GM12878 (cell line): Measurements from ENCODE around the gene C5orf52. TPM values are rescaled to one million over a fixed set of nuclear protein-coding genes. Genes with fewer than 3 reads are reported as not detected.
"Not testable (repeated sequence)": the region's sequence is repeated elsewhere in the genome, so short reads cannot be mapped to it uniquely, and the experiment has no call there.

Source experiments
- ATAC-seq: fragments of 200-7000 bp; cut with Tn5 transposase; 3 replicates; pipeline ENCODE4 v1.9.1; 2020; ENCODE audit warnings: mild to moderate bottlenecking, moderate library complexity
- BruUV-seq: library from RNA; stranded (reverse); fragments of 400-500 nt; replicated peaks from 2 replicates; lab custom pipeline; 2021; lab: Mats Ljungman, UMichigan
- CTCF ChIA-PET: fragments of 300-600 bp; sonication (Branson Sonifier 250); formaldehyde crosslinking; extraction: SDS; loops from one replicate; lab custom pipeline; 2021; ENCODE audit warnings: inconsistent platforms; lab: Yijun Ruan, JAX
- POLR2A ChIA-PET: fragments of 350-600 bp; formaldehyde crosslinking; extraction: SDS; loops from one replicate; lab custom pipeline; 2021; ENCODE audit warnings: inconsistent platforms; lab: Charles Lee
- RAD21 ChIA-PET: fragments of 300-600 bp; sonication (Branson Sonifier 250); formaldehyde crosslinking; loops from one replicate; lab custom pipeline; 2023; ENCODE audit warnings: antibody characterized with exemption; ENCODE audit not compliant: unreplicated experiment; lab: Charles Lee
- SMC1A ChIA-PET: fragments of 300-600 bp; sonication (Branson Sonifier 250); formaldehyde crosslinking; loops from one replicate; lab custom pipeline; 2023; ENCODE audit not compliant: unreplicated experiment, uncharacterized antibody; lab: Charles Lee
- DNase-seq: peaks from one replicate; pipeline ENCODE4 v3.0.0-alpha.2; 2011; ENCODE audit warnings: low read depth, low spot score
- FAIRE-seq: peaks from 3 replicates; lab custom pipeline; 2011; peaks lifted over from hg19 to GRCh38; lab: Jason Lieb, UNC
- H2AFZ ChIP-seq: 2 replicates; pipeline ENCODE4 v1.6.0; 2011; ENCODE audit warnings: low read depth, low read length, control low read depth; ENCODE audit not compliant: control insufficient read depth
- H3K27ac ChIP-seq: 2 replicates; pipeline ENCODE4 v1.5.1; 2011; ENCODE audit warnings: control low read depth; ENCODE audit not compliant: control insufficient read depth, insufficient read depth
- H3K27me3 ChIP-seq, 2 experiments: replicated peaks in 1 of 2; 2 replicates each; pipeline versions ENCODE4 v1.6.0 to v1.6.1; 2011; ENCODE audit warnings: low read length in 1 of 2; ENCODE audit not compliant: control insufficient read depth in 2 of 2, insufficient read depth in 2 of 2
- H3K36me3 ChIP-seq, 2 experiments: 2 replicates each; pipeline ENCODE4 v1.5.1; 2011; ENCODE audit warnings: low read length in 1 of 2; ENCODE audit not compliant: control insufficient read depth in 2 of 2, insufficient read depth in 2 of 2
- H3K4me1 ChIP-seq: 2 replicates; pipeline ENCODE4 v1.6.1; 2011; ENCODE audit warnings: mild to moderate bottlenecking, low read length, moderate library complexity, mixed read lengths; ENCODE audit not compliant: control insufficient read depth, insufficient read depth
- H3K4me2 ChIP-seq: 2 replicates; pipeline ENCODE4 v1.6.0; 2011; ENCODE audit warnings: control low read depth; ENCODE audit not compliant: control insufficient read depth, insufficient read depth
- H3K4me3 ChIP-seq: fragments of 200-600 bp; sonication (generic); 2 replicates; pipeline ENCODE4 v1.5.1; 2016
- H3K79me2 ChIP-seq: 2 replicates; pipeline ENCODE4 v1.6.0; 2011; ENCODE audit warnings: low read length; ENCODE audit not compliant: control insufficient read depth, insufficient read depth
- H3K9ac ChIP-seq: 2 replicates; pipeline ENCODE4 v1.8.0; 2011; ENCODE audit warnings: low read length, control low read depth, mixed read lengths; ENCODE audit not compliant: control insufficient read depth, insufficient read depth
- H3K9me3 ChIP-seq: replicated peaks from 3 replicates; pipeline ENCODE4 v1.5.1; 2011; ENCODE audit warnings: mild to moderate bottlenecking, low read length; ENCODE audit not compliant: control insufficient read depth, insufficient read depth
- H4K20me1 ChIP-seq: 2 replicates; pipeline ENCODE4 v1.6.0; 2011; ENCODE audit not compliant: control insufficient read depth, insufficient read depth
- TCF12 ChIP-seq: IDR thresholded peaks from 2 replicates; pipeline ENCODE4 v1.6.1; 2011; ENCODE audit warnings: low read depth, mild to moderate bottlenecking, low read length
- WGBS: methylation state at CpG from one replicate; pipeline ENCODE4 v1.1.6; 2016; ENCODE audit warnings: low lambda C conversion rate; ENCODE audit not compliant: insufficient replicate concordance, insufficient coverage; ENCODE audit errors: missing lambda C conversion rate; 5-methylcytosine and 5-hydroxymethylcytosine counted together
- in situ Hi-C: fragments of 300-500 bp; cut with MboI; formaldehyde crosslinking; loops from 9 replicates; pipeline ENCODE4 v1.14.3; 2018; ENCODE audit warnings: mixed read lengths
- intact Hi-C: fragments of 100-400 bp; cut with micrococcal nuclease; formaldehyde crosslinking; loops from one replicate; pipeline ENCODE4 v1.14.2; 2022; ENCODE audit not compliant: unreplicated experiment
- polyA plus RNA-seq, 11 experiments: library from polyadenylated mRNA; depleted of rRNA in 4 of 11; unstranded in 6 of 11; stranded (reverse) in 5 of 11; fragments of >200 nt; fragmentation: Nextera tagmentation in 4 of 11; fragmentation: Illumina TruSeq in 1 of 11; extraction: Ambion mirVana in 4 of 11; extraction: Trizol in 1 of 11; gene quantifications; 1 replicate in 1 of 11; 2 replicates in 10 of 11; pipeline versions ENCODE4 v1.2.1 to v1.2.3, GENCODE V29; 2011 to 2016; ENCODE audit warnings: inconsistent platforms in 2 of 11, missing spikeins in 2 of 11, low read depth in 1 of 11
- total RNA-seq, 4 experiments: library from RNA; depleted of rRNA in 3 of 4; stranded (reverse); fragments of >200 nt in 3 of 4; fragmentation: Illumina TruSeq in 1 of 4; extraction: Trizol in 1 of 4; gene quantifications; 2 replicates each; pipeline versions ENCODE4 v1.2.1 to v1.2.3, GENCODE V29; 2013 to 2021
- TF ChIP-seq, protein P1 (sequence below): fragments of 450-650 bp; formaldehyde crosslinking; IDR thresholded peaks from 2 replicates; pipeline ENCODE4 v1.4.0; 2020; ENCODE audit warnings: mild to moderate bottlenecking, moderate library complexity

The C5orf52 gene
- total and polyA plus RNA-seq, 10 of the 15 experiments (the other 5 are each of a cell fraction or from before 2014, with no cell fraction given) = not detected

GRCh38 chr5:157682257-157682656 lies 10.9 kb downstream of the C5orf52 start:
- DNase-seq (no peak), FAIRE-seq (no peak), ATAC-seq (no peak)
- ChIA-PET SMC1A (interaction anchor here (1.0 to 1.2 kb wide), 3 partner anchors 13 to 250 kb away, joined by 3 read pairs; no protein-coding TSS in a partner anchor), POLR2A (interaction anchor here (0.7 to 0.9 kb wide), 2 partner anchors 69 to 74 kb away, joined by 3 to 4 read pairs; no protein-coding TSS in a partner anchor), RAD21 (interaction anchor here (1.5 kb wide), 1 partner anchor 36 kb away, joined by 4 read pairs; no protein-coding TSS in a partner anchor), CTCF (interaction anchor here (1.0 to 2.1 kb wide), 7 partner anchors 9 to 357 kb away, joined by 3 to 7 read pairs (median 4); no protein-coding TSS in a partner anchor)
- Histone ChIP-seq H3K4me3 (no peak overlapping the region), H4K20me1 (no peaks in the 10 kb centered on the region), H2AFZ (no peak overlapping the region), H3K4me2 (no peak overlapping the region), H3K4me1 (no peaks in the 10 kb centered on the region), H3K9ac (no peak overlapping the region), H3K36me3 (no peaks in the 10 kb centered on the region), H3K27ac (no peak overlapping the region), H3K27me3 (no peaks in the 10 kb centered on the region; a peak in 1 of 4 replicates), H3K79me2 (no peaks in the 10 kb centered on the region), H3K9me3 (no peaks in the 10 kb centered on the region)
- no TSS peak for BruUV-seq
- no peak for TF ChIP-seq TCF12
- TF ChIP-seq, protein P1, sequence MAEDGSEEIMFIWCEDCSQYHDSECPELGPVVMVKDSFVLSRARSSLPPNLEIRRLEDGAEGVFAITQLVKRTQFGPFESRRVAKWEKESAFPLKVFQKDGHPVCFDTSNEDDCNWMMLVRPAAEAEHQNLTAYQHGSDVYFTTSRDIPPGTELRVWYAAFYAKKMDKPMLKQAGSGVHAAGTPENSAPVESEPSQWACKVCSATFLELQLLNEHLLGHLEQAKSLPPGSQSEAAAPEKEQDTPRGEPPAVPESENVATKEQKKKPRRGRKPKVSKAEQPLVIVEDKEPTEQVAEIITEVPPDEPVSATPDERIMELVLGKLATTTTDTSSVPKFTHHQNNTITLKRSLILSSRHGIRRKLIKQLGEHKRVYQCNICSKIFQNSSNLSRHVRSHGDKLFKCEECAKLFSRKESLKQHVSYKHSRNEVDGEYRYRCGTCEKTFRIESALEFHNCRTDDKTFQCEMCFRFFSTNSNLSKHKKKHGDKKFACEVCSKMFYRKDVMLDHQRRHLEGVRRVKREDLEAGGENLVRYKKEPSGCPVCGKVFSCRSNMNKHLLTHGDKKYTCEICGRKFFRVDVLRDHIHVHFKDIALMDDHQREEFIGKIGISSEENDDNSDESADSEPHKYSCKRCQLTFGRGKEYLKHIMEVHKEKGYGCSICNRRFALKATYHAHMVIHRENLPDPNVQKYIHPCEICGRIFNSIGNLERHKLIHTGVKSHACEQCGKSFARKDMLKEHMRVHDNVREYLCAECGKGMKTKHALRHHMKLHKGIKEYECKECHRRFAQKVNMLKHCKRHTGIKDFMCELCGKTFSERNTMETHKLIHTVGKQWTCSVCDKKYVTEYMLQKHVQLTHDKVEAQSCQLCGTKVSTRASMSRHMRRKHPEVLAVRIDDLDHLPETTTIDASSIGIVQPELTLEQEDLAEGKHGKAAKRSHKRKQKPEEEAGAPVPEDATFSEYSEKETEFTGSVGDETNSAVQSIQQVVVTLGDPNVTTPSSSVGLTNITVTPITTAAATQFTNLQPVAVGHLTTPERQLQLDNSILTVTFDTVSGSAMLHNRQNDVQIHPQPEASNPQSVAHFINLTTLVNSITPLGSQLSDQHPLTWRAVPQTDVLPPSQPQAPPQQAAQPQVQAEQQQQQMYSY (CRISPR knock-in tag) = no peak
- in situ Hi-C loops (no loop called here), intact Hi-C loops (no loop called here)
- 13% methylated on average over 3 of the region's 3 CpGs for WGBS

DNA sequence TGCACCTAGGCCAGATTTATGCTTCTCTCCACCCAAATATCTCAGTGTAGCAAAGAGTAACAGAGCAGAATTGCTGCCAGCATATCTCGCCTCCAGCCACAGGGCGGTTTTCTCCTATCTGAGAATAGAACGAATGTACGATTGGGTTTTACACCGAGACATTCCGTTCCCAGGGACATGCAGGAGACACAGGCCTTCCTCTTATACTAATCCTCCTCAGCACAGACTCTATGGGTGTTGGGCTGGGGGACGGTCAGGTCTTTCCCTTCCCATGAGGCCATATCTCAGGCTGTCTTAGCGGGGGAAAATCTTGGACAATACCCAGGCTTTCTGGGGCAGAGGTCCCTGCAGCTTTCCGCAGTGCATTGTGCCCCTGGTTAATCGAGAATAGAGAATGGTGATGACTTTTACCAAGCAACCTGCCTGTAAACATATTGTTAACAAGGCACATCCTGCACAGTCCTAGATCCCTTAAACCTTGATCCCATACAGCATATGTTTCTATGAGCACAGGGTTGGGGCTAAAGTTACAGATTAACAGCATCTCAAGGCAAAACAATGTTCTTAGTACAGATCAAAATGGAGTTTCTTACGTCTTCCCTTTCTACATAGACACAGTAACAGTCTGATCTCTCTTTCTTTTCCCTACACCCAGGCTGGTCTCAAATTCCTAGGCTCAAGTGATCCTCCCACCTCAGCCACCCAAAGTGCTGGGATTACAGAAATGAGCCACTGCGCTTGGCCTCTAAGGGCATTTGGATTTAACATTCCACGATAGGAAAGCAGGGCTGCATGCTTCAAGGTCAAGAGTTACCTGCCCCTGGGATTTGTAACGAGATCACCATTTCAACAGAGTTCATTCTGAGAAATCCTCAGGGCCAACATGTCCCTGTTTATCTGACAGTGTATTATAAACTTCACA lies 15.2 kb downstream of the C5orf52 start:
- DNase-seq, H3K27ac ChIP-seq, RAD21 ChIA-PET, H3K9me3 ChIP-seq, H3K4me2 ChIP-seq, H3K36me3 ChIP-seq, ATAC-seq, SMC1A ChIA-PET, H4K20me1 ChIP-seq, in situ Hi-C loops, BruUV-seq, CTCF ChIA-PET, intact Hi-C loops, POLR2A ChIA-PET, H3K4me3 ChIP-seq, H2AFZ ChIP-seq, H3K4me1 ChIP-seq, H3K9ac ChIP-seq, H3K79me2 ChIP-seq, FAIRE-seq, H3K27me3 ChIP-seq: not testable (repeated sequence)
- WGBS = 70% methylated on average over 14 of the region's 14 CpGs
